T-helper 1 cell treated with Interleukin-12 subunit alpha and Interleukin-12 subunit beta and Interleukin-4 antibody, amounts not matched to agents 30 μg/mL and 1 μg/mL, for 36 hours (primary cell): ENCODE measurements around the gene UTF1.

Experiments used
- H3K27ac Mint-ChIP-seq: one replicate; pipeline ENCODE4 v1.8.0; 2021; ENCODE audit warnings: mild to moderate bottlenecking, mixed read lengths
- H3K27me3 Mint-ChIP-seq: one replicate; pipeline ENCODE4 v1.8.0; 2021; ENCODE audit warnings: low read depth, mixed read lengths
- H3K36me3 Mint-ChIP-seq: one replicate; pipeline ENCODE4 v1.8.0; 2021; ENCODE audit warnings: low read depth, mixed read lengths
- H3K4me1 Mint-ChIP-seq: one replicate; pipeline ENCODE4 v1.8.0; 2021; ENCODE audit warnings: low read depth, mixed read lengths
- H3K4me3 Mint-ChIP-seq: one replicate; pipeline ENCODE4 v1.8.0; 2021; ENCODE audit warnings: mild to moderate bottlenecking, moderate library complexity, mixed read lengths
- H3K9me3 Mint-ChIP-seq: one replicate; pipeline ENCODE4 v1.8.0; 2021; ENCODE audit warnings: mixed read lengths

The UTF1 gene

DNA sequence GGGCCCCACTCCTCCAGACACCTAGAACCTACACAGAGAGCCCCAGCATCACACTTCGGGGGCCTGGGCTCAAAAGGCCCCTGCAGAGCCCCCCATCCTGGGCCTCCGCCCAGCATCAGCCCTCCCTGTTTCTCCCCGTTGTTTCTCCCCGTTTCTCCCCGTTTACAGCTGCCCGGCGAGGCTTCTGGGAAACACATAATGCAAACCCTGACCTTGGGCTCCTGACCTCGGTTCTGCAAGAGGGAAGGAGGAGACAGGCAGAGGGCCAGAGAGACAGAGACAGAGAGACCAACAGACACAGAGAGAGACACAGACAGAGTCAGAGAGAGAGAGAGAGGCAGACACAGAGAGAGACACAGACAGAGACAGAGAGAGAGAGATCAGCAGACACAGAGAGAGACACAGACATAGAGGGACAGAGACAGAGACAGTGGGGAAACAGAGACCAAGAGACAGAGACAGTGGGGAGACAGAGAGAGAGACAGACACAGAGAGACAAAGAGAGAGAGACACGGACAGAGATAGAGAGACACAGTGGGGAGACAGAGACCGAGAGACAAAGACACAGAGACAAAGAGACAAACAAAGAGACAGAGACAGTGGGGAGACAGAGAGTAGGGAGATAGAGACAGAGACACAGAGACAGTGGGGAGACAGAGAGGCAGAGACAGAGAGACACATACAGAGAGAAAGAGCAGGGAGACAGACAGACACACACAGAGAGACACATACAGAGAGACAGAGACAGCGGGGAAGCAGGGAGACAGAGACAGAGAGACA is 20.1 kb downstream of the UTF1 start:
- H3K4me3 Mint-ChIP-seq = no peak overlapping the region
- no peaks in the 10 kb centered on the region for H3K36me3 Mint-ChIP-seq
- H3K27ac Mint-ChIP-seq = no peak overlapping the region
- H3K27me3 Mint-ChIP-seq = no peaks in the 10 kb centered on the region
- H3K4me1 Mint-ChIP-seq = peaks cover 3% of the 10 kb centered on the region
- no peaks in the 10 kb centered on the region for H3K9me3 Mint-ChIP-seq

DNA sequence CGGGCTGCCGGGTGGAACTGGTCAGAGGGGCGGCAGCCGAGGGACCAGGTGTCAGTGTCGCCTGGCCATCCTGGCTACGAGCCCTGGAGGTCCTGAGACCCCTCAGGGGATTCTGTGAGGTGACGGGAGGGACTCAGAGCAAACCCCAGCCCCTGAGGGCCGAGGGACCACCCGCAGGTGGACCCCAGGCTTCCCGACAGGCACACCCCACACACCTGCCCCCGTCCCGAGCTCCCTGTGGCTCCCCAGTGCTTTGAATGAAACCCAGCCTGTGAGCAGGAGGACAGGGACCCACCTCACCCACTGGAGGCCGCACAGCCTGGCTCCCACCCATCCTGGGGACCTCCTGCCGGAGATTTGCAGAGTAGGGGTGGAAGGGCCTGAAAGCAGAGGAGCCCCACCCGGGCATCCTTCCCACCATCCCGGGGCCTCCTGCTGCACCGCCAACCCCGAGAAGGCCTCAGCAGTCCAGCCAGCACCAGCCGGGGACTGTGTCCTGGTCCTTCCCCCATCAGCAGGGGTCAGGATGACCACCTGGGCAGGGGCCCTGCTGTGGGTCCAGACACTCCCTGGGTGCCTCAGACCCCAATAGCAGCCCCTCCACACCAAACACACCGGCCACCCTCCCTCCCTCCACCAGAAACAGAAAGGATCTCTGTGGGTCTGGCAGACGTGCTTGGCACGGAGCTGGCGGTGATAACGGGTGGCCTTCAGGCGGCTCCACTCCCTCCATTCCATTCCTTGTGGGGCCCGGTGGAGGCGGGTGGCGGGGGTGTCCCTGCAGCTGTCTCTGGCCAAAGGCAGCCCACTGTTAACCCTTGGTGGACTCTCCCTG is 21.6 kb downstream of the UTF1 start:
- H3K9me3 Mint-ChIP-seq = no peaks in the 10 kb centered on the region

DNA sequence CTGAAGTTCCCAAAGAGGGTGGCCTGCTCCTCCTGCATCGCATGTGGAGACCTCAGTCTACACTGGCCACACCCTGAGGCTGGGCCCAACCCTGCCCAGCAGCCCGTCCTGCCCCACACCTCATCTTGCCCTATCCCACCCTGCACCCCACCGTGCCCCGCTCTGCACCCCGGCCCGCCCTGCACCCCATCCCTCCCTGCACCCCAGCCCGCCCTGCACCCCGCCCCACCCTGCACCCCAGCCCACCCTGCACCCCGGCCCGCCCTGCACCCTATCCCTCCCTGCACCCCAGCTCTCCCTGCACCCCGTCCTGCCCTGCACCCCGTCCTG is 22.2 kb downstream of the UTF1 start:
- Mint-ChIP-seq H3K9me3 (no peaks in the 10 kb centered on the region), H3K4me3 (no peak overlapping the region), H3K27ac (no peak overlapping the region)

More for the DNA sequence above, 21.6 kb downstream of the UTF1 start:
- Mint-ChIP-seq H3K27ac (no peak overlapping the region), H3K36me3 (no peaks in the 10 kb centered on the region), H3K4me1 (peaks cover 3% of the 10 kb centered on the region), H3K4me3 (no peak overlapping the region), H3K27me3 (no peaks in the 10 kb centered on the region)

DNA sequence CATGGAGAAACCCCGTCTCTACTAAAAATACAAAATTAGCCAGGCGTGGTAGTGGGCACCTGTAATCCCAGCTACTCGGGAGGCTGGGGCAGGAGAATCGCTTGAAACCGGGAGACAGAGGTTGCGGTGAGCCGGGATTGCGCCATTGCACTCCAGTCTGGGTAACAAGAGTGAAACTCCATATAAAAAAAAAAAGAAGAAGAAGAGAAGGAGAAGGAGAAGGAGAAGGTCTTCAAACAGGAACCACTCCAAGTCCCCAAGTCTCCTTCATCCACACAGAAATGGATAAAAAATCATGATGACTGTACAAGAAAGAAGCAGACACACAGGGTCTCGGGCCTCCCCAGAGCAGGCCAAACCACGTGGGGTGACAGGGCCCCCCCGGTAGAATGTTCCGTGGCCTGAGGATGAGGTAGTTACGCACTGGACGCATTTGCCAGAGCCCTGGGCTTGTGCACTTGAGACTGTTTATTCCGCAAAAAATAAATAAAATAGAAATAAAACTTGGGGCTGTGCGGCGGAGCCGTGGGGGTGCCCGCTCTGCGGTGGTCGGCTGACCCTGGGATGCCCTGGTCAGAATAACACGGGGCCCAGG is 23.4 kb downstream of the UTF1 start:
- H3K4me3 Mint-ChIP-seq = no peak overlapping the region
- H3K4me1 Mint-ChIP-seq = peaks cover 7% of the 10 kb centered on the region
- no peaks in the 10 kb centered on the region for H3K27me3 Mint-ChIP-seq
- H3K27ac Mint-ChIP-seq = peak overlapping the region; percentile 6
- H3K36me3 Mint-ChIP-seq = no peaks in the 10 kb centered on the region
- no peaks in the 10 kb centered on the region for H3K9me3 Mint-ChIP-seq

More for the DNA sequence above, 22.2 kb downstream of the UTF1 start:
- Mint-ChIP-seq H3K4me1 (peaks cover under 1% of the 10 kb centered on the region), H3K27me3 (no peaks in the 10 kb centered on the region), H3K36me3 (no peaks in the 10 kb centered on the region)

DNA sequence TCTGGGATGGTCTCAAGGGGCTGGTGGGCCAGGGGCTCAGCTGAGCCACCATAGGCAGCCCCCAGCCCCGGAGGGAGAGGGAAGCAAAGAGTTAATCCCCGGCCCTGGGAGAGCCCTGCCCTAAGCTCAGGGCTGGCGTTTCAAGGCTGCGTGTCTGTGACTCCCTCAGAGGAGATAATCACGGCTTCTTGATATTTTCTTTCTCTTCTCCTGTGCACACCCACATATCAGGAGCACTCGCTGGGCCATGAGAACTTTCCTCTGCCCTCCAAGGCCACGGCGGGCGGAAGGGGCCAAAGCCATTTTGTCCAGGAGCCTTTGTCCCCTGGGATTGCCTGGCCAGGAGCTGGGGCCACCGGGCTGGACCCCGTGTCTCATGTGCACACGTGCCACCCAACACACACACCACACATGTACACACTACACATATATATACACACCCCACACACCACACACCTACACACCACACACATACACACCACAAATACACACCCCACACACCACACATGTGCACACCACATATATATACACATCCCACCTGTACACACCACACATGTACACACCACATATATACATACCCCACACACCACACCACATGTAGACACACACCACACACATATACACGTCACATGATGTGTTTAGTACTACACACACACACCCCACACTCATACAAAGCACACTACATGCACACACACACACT is 24.6 kb downstream of the UTF1 start:
- no peaks in the 10 kb centered on the region for H3K27me3 Mint-ChIP-seq
- H3K4me1 Mint-ChIP-seq = peaks cover 13% of the 10 kb centered on the region
- no peaks in the 10 kb centered on the region for H3K36me3 Mint-ChIP-seq
- H3K4me3 Mint-ChIP-seq = no peak overlapping the region
- no peaks in the 10 kb centered on the region for H3K9me3 Mint-ChIP-seq
- no peak overlapping the region for H3K27ac Mint-ChIP-seq

DNA sequence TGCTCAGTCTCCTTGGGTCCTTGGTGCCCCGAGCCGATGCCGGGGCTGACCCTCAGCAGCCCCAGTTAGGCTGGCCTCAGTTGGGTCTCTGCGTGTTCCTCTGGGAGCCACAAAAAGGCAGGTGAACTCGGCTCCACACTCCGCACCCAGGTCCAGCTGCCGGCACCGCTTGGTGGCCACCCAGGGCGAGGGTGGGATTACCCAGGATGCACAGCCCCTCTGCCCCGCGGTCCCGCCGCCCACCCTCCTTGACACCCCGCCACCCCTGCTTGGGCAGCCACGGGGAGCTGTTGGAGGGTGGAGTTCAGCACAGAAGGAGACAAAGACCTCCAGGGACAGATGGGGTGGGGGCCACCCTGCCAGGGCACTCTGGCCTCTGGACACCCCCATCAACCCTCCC is 25.3 kb downstream of the UTF1 start:
- no peaks in the 10 kb centered on the region for H3K36me3 Mint-ChIP-seq
- H3K4me3 Mint-ChIP-seq = no peak overlapping the region

DNA sequence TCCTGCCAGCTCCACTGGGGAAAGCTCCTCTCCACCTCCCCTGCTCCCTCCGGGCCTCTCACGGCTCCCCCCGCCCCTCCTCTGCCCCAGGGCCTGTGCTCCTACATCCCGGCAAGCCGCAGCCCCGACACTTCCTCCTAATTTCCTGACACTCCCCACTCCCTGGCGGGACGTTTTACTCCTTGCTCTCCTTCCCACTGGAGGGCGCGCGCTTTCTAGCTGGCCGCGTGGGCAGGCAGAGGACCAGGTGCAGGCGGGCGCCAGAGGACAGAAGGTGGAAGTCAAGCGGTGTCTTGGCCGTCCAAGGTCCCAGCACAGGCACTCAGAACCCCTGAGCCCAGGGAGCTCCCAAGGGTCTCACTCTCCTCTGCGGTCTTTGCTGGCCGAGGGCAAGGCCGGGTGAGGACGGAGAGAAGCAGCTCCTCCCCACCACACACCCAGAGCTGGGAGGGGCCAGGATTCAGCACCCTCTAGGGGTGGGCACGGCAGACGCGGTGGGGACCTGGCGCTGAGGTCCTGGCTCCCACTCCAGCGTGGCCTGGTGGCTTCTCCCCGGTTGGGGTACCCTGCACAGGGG is 27.6 kb downstream of the UTF1 start:
- Mint-ChIP-seq H3K4me1 (peaks cover 29% of the 10 kb centered on the region), H3K27me3 (no peaks in the 10 kb centered on the region), H3K36me3 (no peaks in the 10 kb centered on the region), H3K4me3 (no peak overlapping the region), H3K9me3 (no peaks in the 10 kb centered on the region), H3K27ac (peak overlapping the region; percentile 83)

More for the DNA sequence above, 25.3 kb downstream of the UTF1 start:
- Mint-ChIP-seq H3K27me3 (no peaks in the 10 kb centered on the region), H3K9me3 (no peaks in the 10 kb centered on the region), H3K27ac (no peak overlapping the region), H3K4me1 (peaks cover 20% of the 10 kb centered on the region)

DNA sequence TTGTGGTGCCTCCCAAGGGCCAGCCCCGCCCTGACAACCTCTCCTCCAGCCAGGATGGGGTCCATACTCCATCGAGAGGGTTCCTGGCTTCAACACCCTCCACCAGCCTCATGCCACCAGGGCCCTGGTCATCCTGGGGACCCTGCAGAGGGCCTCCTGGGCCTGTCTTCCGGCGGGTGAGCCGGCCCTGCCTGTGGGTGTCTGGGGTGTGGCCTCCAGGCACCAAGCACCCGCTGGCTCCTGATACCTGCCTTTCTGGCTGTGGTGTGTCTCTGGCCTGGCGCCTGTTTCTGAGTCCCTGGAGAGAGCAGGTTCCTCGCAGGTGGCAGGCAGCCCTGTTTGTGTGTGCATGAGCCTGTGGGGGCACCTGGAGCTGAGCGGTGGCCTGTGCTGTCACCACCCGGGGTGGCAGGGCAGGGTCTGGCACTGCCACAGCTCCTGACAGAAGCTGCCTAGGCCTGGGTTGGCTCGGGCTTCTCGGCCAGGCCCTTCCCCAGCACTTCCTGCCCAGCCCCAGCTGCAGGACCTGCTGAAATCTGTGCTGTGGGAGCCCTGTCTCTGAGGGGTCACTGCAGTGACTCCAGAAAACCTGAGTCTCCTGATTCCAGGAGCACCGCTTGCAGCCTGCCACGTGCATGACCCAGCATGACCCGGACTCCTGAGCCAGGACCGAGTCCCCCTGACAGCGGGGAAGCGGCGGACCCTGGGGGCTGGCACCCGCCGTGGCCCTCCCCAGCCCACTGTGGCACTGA is 28.2 kb downstream of the UTF1 start:
- Mint-ChIP-seq H3K36me3 (peaks cover 4% of the 10 kb centered on the region), H3K4me1 (peaks cover 30% of the 10 kb centered on the region), H3K4me3 (peak overlapping the region; percentile 14), H3K9me3 (no peaks in the 10 kb centered on the region), H3K27me3 (no peaks in the 10 kb centered on the region), H3K27ac (peak overlapping the region; percentile 62)

DNA sequence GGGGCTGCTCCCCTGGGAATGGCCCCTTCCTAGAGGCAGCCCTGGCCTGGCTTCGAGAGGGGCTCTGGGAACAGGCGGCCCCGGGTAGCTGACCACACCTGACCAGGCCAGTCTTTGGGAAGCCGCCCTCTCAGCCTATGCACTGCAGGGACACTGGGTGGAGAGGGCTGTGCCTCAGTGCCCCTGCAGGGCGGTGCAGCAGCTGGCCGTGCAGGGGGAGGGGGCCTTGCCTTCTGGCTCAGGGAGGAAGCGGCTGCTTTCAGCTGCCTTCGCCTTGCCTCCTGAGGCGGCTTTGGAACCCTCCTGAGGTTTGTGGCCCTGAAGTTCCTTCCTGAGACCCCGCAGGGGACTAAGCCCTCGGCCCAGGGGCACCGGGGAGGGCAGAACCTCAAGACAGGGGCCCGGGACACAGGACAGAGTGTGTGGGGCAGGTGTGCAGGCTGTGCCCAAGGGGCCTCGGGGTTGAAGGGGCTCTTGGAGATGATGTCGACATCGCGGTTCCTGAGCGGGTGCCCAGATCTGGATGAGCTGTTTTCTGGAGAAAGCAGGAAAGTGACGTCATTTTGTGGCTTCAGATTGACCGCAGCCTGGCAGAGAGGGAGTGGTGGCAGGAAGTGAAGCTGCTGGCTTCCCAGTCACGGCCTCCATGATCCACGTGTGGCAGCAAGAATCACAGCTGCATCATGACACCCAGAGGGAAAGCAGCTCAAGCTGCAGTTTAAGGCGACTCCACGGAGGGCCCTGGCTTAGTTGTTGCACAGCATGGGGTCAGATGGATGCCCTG is 29.0 kb downstream of the UTF1 start:
- Mint-ChIP-seq H3K4me1 (peaks cover 35% of the 10 kb centered on the region), H3K9me3 (no peaks in the 10 kb centered on the region), H3K36me3 (peaks cover 10% of the 10 kb centered on the region), H3K27ac (peak overlapping the region; percentile 97), H3K4me3 (peak overlapping the region; percentile 71), H3K27me3 (no peaks in the 10 kb centered on the region)

DNA sequence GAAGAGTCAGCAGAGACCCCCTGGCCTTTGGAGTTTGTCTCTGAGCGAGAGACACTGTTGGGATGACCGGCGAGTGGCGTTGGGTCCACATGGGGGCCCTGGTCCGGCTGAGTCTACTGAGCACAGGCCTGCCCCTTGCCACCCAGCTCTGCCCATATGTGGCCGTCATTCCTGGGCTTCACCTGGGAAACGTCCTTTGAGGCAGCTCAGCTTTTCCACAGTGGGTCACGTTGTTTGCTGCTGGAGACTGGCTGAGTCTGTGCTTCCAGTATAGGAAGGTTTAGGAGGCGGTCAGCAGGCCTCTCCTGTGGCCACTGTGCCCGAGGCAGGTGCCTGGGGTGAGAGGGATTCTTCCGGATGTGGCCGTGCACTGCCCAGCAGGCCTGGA is 29.6 kb downstream of the UTF1 start:
- Mint-ChIP-seq H3K36me3 (peaks cover 14% of the 10 kb centered on the region), H3K4me3 (peak overlapping the region; percentile 71), H3K9me3 (no peaks in the 10 kb centered on the region), H3K27me3 (no peaks in the 10 kb centered on the region), H3K4me1 (peaks cover 39% of the 10 kb centered on the region), H3K27ac (peak overlapping the region; percentile 97)

DNA sequence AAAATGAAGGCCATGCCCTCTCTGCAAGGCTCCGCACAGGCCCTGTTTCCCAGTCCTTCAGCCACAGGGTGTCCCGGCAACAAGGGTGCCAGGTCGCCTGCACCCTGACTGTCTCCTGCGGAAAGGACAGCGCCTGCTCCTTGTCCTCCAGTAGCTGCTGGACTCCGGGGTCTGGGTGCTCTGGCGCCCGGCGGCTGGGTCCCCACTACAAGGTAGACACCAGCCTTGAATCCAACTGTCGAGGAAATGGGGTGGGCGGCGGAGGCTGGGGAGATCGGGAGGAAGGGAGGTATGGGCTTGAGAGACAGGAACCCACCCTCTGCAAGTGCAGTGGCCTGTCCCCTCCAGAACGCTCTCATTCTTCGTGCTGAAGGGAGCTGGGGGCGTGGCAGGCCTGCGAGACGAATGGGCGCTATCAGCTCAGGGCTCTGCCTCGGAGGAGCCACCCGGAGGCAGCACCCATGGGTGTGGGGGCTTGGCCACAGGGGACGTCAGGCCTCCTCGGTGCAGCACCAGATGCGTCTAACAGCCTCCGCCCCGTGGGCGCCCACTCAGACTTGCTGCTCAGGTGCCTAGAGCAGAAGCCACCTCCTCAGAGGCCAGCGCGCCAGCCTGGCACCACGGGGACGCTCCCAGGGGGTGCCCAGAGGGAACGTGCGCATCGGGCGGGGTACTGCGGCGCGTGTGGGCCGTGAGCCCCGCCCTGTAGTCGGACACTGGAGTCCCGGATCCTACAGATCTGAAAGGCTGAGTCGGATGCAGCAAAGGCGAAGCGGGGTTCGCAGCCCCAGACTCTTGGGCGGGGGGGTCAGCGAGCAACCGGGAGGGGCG is 31.1 kb downstream of the UTF1 start:
- Mint-ChIP-seq H3K27ac (peak overlapping the region; percentile 80), H3K27me3 (no peaks in the 10 kb centered on the region), H3K36me3 (peaks cover 23% of the 10 kb centered on the region), H3K4me3 (peak overlapping the region; percentile 80), H3K4me1 (peaks cover 50% of the 10 kb centered on the region), H3K9me3 (no peaks in the 10 kb centered on the region)

DNA sequence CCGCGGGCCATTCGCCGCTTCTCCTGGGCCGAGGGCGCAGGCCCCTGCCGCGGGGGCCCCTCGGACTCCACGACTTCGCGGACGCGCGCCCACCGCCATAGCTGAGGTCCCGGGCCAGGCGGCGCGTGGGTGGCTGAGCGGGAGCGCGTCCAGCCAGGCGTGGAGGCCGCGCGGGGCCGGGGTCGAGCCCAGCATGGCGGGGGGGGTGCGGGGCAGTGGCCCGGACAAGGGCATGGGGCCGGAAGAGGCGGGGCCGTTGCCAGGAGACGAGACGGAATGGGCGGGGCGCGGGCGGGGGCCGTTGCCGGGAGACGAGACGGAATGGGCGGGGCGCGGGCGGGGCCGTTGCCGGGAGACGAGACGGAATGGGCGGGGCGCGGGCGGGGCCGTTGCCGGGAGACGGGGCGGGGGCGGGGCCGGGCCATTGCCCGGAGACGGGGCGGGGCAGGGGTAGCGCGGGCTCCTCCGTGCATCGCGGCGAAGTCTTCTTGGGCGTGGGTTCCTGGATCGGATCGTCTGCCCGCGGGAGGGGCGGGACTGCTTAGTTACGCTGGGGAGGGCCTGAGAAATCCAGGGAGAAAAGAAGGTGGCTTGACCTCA is 31.8 kb downstream of the UTF1 start:
- Mint-ChIP-seq H3K4me3 (peak overlapping the region; percentile 80), H3K27me3 (no peaks in the 10 kb centered on the region), H3K27ac (no peak overlapping the region), H3K36me3 (peaks cover 23% of the 10 kb centered on the region), H3K9me3 (no peaks in the 10 kb centered on the region), H3K4me1 (peaks cover 50% of the 10 kb centered on the region)
